GM21576 (cell line): ENCODE measurements around the gene PPP1R9B.

Source experiments
- ATAC-seq: cut with Tn5 transposase; IDR thresholded peaks from one replicate; pipeline ENCODE4 v1.9.1; 2021; ENCODE audit warnings: mild to moderate bottlenecking, moderate library complexity; ENCODE audit not compliant: unreplicated experiment

PPP1R9B gene

GRCh38 chr17:50144845-50145531 is 5.5 kb downstream of the PPP1R9B start:
- ATAC-seq = no peak

- ATAC-seq = no peak
Measured at GRCh38 chr17:50144355-50144754, 6.1 kb downstream of the PPP1R9B start.

DNA sequence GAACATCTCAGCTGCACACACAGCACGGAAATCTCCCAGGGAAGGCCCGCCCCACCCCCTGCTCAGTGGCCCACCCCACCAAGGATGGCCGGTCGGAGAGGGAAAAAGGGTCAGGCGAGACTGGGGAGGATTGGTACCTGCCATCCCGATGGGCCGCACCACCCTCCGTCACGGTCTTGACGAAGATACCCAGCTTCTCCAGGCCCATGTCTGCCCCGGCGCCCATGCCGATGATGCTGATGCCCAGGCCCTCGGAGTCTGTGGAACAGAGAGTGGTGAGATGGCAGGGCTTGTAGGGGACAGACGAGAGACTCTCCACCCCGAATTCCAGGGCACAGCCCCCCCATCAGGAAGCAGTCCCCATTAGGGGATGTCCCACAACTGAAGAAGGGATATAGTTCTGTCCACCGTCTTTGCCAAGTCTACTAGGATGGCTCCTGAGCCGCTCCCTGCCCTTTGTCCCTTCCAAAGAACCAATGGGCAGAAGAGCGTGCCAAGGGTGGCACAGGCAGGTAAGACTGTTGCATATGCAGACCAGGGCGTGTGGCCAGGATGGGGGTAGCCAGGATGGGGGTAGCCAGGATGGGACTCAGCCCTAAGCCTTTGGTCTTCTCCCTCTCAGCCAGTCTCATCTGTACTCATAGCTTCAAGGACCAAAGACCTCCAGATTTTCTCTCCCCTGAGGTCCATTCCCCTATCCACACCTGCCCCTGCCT is 6.9 kb downstream of the PPP1R9B start:
- ATAC-seq = no peak

DNA sequence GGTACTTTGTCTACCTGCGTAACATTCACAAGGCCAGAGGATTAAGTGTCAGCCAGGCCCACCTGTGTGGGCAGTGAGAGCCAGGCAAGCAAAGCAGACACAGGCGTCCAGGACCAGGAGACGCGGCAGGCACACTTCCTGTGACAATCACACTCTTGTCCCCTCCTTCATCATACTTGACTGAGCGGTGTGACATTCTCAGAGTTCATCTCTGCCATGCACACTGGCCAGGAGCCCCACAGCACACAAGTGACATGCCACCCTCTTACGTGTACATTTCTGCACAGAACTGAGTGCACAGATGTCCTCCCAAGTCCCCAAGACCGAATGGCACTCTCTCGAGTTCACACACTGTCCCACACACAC is 8.7 kb downstream of the PPP1R9B start:
- ATAC-seq = no peak

DNA sequence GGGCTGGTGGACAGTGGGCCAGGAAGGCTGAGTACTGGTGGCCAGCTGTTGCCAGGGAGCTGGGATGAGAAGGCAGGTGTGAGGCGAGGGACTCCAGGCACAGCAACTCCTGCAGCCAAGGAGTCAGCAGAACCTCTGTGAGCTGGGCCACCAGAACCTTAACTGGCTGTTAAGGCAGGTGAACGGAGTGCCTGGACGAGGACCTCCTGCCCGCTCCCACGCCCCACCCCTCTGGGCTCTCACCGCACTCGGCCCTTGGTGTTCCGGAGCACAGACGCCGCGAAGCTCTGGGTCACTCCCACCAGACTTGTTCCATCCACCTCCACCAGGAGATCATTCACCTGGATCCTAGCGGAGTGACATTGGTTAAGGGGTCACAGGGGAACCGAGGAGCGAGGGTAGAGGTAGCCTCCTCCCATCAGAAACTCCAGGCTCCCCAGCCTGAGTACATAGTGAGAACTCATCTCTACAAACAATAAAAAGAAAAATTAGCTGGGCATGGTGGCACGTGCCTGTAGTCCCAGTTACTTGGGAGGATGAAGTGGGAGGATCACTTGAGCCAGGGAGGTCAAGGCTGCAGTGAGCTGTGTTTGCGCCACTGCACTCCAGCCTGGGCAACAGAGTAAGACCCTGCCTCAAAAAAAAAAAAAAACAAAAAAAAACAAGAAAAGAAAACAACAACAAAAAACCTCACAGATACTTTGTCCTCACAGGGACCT is 9.3 kb downstream of the PPP1R9B start:
- ATAC-seq = no peak

GRCh38 chr17:50139950-50140885 is 10.3 kb downstream of the PPP1R9B start:
- ATAC-seq = peak; percentile 49

DNA sequence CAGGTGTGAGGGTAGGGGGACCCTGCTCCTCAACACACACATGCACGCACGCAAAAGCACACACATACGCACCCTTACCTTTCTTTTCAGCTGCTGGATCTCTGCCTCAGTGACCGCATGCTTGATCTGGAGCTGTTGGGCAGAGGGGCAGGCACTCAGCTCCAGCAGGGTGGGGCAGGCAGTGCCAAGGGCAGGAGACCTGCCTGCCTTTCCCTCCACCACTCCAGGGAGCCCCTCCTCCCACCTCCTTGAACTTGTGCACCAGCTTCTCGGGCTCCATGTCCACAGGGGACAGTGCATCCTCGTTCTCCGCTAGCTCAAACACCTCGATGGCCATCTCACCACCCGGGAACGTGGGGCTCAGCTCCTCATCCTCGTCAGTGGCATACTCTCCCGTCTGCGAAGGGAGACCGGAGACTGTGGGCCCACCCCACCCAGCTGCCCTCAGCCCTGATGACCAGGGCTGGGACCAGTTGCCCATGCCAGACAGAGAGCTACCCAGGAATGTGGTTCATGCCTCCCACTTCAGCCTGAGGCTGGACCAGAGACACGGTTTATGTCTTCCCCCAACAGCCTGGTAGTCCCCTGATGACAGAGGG is 11.2 kb downstream of the PPP1R9B start:
- ATAC-seq = no peak

- no peak for ATAC-seq
Measured at GRCh38 chr17:50137042-50137441, 13.4 kb downstream of the PPP1R9B start.

GRCh38 chr17:50136096-50136687 is 14.3 kb downstream of the PPP1R9B start:
- no peak for ATAC-seq

GRCh38 chr17:50135316-50136095 is 15.0 kb downstream of the PPP1R9B start:
- no peak for ATAC-seq

- ATAC-seq = no peak
Measured at GRCh38 chr17:50134206-50135110, 16.0 kb downstream of the PPP1R9B start.

- no peak for ATAC-seq
Measured at GRCh38 chr17:50133769-50134099, 16.7 kb downstream of the PPP1R9B start.

- no peak for ATAC-seq
Measured at GRCh38 chr17:50133028-50133768, 17.3 kb downstream of the PPP1R9B start.

DNA sequence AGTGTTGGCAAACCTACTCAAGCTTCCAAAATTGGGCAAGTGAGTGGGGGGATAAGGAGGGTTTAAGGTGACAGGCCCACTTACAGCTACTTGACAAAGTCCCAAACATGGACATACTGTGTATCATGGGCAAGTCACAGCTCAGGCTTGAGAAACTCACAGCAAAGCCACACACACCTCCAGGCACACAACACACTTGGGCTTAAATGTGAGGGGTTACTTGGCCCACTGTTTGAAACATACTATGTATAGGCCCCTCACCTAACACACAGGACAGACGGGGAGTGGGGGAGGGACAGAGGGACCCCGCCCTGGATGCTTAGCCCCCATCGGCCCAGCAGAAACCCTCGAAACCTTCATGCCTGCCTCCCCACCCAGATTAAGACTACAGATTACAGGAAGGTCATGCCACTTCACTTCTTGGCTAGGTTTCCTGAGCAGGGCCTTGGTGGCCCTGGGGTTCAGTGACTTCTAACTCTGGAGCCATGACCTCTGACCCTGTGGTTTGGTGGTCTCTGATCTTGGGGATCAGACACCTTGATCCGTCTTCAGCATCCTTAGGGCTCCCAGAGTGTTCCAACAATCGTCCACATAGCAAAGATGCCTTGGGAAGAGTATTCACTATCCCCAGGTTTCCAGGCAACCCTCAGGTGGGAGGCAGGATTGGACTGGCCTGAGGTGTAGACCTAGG is 18.2 kb downstream of the PPP1R9B start:
- no peak for ATAC-seq

DNA sequence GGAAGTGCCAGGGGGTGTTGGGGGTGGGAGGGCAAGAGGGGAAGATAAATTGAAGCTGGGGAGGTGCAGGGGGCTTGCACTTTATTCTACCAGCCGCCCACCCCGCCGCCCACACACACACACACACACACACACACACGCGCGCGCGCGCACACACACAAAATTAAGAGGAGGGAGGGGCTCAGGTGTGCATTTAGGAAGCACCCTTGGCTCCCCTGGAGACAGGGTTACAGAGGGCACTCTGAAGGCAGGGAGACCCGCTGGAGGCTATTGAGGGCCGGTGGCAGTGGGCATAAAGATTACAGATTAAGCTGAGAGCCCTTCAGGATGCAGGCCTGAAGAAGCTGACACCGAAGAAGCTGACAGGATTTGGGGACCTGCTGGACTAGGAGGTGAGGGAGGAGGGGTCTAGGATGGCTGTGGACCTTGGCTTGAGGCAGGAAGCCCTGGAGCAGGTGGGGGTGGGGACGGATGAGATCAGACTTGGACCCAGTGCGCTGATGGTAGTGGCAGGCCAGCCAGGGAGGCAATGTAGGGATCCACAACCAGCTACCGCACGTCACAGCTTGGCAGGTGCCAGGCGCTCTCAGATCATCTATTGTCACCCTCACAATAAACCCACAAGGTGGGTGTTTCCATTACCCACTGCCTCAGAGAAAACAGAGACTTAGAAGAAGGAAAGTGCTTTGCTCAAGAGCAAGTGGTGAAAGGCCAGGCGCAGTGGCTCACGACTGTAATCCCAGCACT is 19.7 kb downstream of the PPP1R9B start:
- ATAC-seq = no peak

- no peak for ATAC-seq
Measured at GRCh38 chr17:50129728-50130558, 20.5 kb downstream of the PPP1R9B start, which contains the start of gene SAMD14. Gene SAMD14 (minus strand): TSS chr17:50130160. CDS start chr17:50124959, 5,201 bp downstream.
